HepG2 (cell line): Measurements from ENCODE around the gene RRP36. TPM values are rescaled to one million over a fixed set of nuclear protein-coding genes. Genes with fewer than 3 reads are reported as not detected.

Experiments used
- ADNP ChIP-seq: sonication (generic); formaldehyde crosslinking; IDR thresholded peaks from 2 replicates; pipeline ENCODE4 v1.4.0; 2020; ENCODE audit warnings: missing genetic modification reagents
- ARNTL ChIP-seq: sonication (generic); formaldehyde crosslinking; IDR thresholded peaks from 2 replicates; pipeline ENCODE4 v1.4.0; 2020; ENCODE audit warnings: mild to moderate bottlenecking, missing genetic modification reagents
- CBFB ChIP-seq: sonication (generic); formaldehyde crosslinking; IDR thresholded peaks from 2 replicates; pipeline ENCODE4 v1.4.0; 2020; ENCODE audit warnings: missing genetic modification reagents
- CSRNP1 ChIP-seq: sonication (generic); formaldehyde crosslinking; IDR thresholded peaks from 2 replicates; pipeline ENCODE4 v1.8.1; 2023; ENCODE audit warnings: mild to moderate bottlenecking, missing genetic modification reagents
- EHMT2 ChIP-seq: fragments of 200-600 bp; sonication (generic); IDR thresholded peaks from 2 replicates; pipeline ENCODE4 v1.7.0; 2017; ENCODE audit warnings: antibody characterized with exemption, low read depth, low read length, borderline replicate concordance
- HMG20A ChIP-seq: IDR thresholded peaks from 2 replicates; pipeline ENCODE4 v1.6.1; 2016; ENCODE audit warnings: borderline replicate concordance
- HMGA1 ChIP-seq: sonication (generic); formaldehyde crosslinking; conservative IDR thresholded peaks from 2 replicates; pipeline ENCODE4 v1.4.0; 2020; ENCODE audit warnings: missing genetic modification reagents
- KLF13 ChIP-seq: sonication (generic); formaldehyde crosslinking; IDR thresholded peaks from 2 replicates; pipeline ENCODE4 v1.4.0; 2020; ENCODE audit warnings: mild to moderate bottlenecking, missing genetic modification reagents
- MATR3 ChIP-seq: sonication (generic); formaldehyde crosslinking; IDR thresholded peaks from 2 replicates; pipeline ENCODE4 v1.4.0; 2020; ENCODE audit warnings: missing genetic modification reagents
- MIER3 ChIP-seq: IDR thresholded peaks from 2 replicates; pipeline ENCODE4 v1.6.1; 2016; ENCODE audit warnings: missing compliant biosample characterization, borderline replicate concordance
- MTF2 ChIP-seq: sonication (generic); formaldehyde crosslinking; IDR thresholded peaks from 2 replicates; pipeline ENCODE4 v1.5.0; 2020; ENCODE audit warnings: missing genetic modification reagents, borderline replicate concordance
- MZF1 ChIP-seq: sonication (generic); formaldehyde crosslinking; IDR thresholded peaks from 2 replicates; pipeline ENCODE4 v1.8.1; 2023; ENCODE audit warnings: mild to moderate bottlenecking, missing genetic modification reagents, borderline replicate concordance
- POLR2AphosphoS5 ChIP-seq: IDR thresholded peaks from 2 replicates; pipeline ENCODE4 v1.6.1; 2012; ENCODE audit warnings: low read depth, low read length
- RARG ChIP-seq: sonication (generic); formaldehyde crosslinking; IDR thresholded peaks from 2 replicates; pipeline ENCODE4 v1.4.0; 2020; ENCODE audit warnings: low read depth, mild to moderate bottlenecking, missing genetic modification reagents
- SPEN ChIP-seq: sonication (generic); formaldehyde crosslinking; IDR thresholded peaks from 2 replicates; pipeline ENCODE4 v1.5.1; 2020; ENCODE audit warnings: low read depth, mild to moderate bottlenecking, missing genetic modification reagents
- STAT5B ChIP-seq: sonication (generic); formaldehyde crosslinking; IDR thresholded peaks from 2 replicates; pipeline ENCODE4 v1.4.0; 2020; ENCODE audit warnings: missing genetic modification reagents
- SYNCRIP ChIP-seq: fragments of 200-400 bp; formaldehyde crosslinking; IDR thresholded peaks from 2 replicates; pipeline ENCODE4 v1.6.1; 2018; ENCODE audit warnings: mild to moderate bottlenecking, low read depth, low read length; ENCODE audit not compliant: insufficient read depth
- ZBTB7B ChIP-seq: sonication (generic); formaldehyde crosslinking; IDR thresholded peaks from 2 replicates; pipeline ENCODE4 v1.4.0; 2020; ENCODE audit warnings: missing genetic modification reagents
- ZC3H13 ChIP-seq: sonication (generic); formaldehyde crosslinking; IDR thresholded peaks from 2 replicates; pipeline ENCODE4 v1.8.1; 2023; ENCODE audit warnings: mild to moderate bottlenecking, missing genetic modification reagents, moderate library complexity
- ZMYM4 ChIP-seq: sonication (generic); formaldehyde crosslinking; IDR thresholded peaks from 2 replicates; pipeline ENCODE4 v1.8.1; 2023; ENCODE audit warnings: mild to moderate bottlenecking, missing genetic modification reagents
- ZNF101 ChIP-seq: sonication (generic); formaldehyde crosslinking; IDR thresholded peaks from 2 replicates; pipeline ENCODE4 v1.4.0; 2020; ENCODE audit warnings: mild to moderate bottlenecking, low read depth, missing genetic modification reagents, borderline replicate concordance
- ZNF501 ChIP-seq: sonication (generic); formaldehyde crosslinking; IDR thresholded peaks from 2 replicates; pipeline ENCODE4 v1.5.1; 2020; ENCODE audit warnings: mild to moderate bottlenecking, moderate library complexity, missing genetic modification reagents
- ZNF562 ChIP-seq: sonication (generic); formaldehyde crosslinking; IDR thresholded peaks from 2 replicates; pipeline ENCODE4 v1.8.0; 2022; ENCODE audit warnings: missing genetic modification reagents, borderline replicate concordance
- ZNF570 ChIP-seq: sonication (generic); formaldehyde crosslinking; IDR thresholded peaks from 2 replicates; pipeline ENCODE4 v1.4.0; 2020; ENCODE audit warnings: mild to moderate bottlenecking, missing genetic modification reagents, borderline replicate concordance
- ZNF691 ChIP-seq: sonication (generic); formaldehyde crosslinking; IDR thresholded peaks from 2 replicates; pipeline ENCODE4 v1.4.0; 2020; ENCODE audit warnings: missing genetic modification reagents, low read depth, mild to moderate bottlenecking, borderline replicate concordance
- ZNF746 ChIP-seq: sonication (generic); formaldehyde crosslinking; IDR thresholded peaks from 2 replicates; pipeline ENCODE4 v1.8.0; 2022; ENCODE audit warnings: mild to moderate bottlenecking, missing genetic modification reagents
- ZSCAN22 ChIP-seq: sonication (generic); formaldehyde crosslinking; IDR thresholded peaks from 2 replicates; pipeline ENCODE4 v1.4.0; 2020; ENCODE audit warnings: mild to moderate bottlenecking, missing genetic modification reagents
- polyA plus RNA-seq, 8 experiments: library from polyadenylated mRNA; depleted of rRNA in 3 of 8; stranded (reverse) in 7 of 8; unstranded in 1 of 8; fragments of >200 nt; fragmentation: Illumina TruSeq in 4 of 8; extraction: Trizol in 4 of 8; gene quantifications; 2 replicates each; pipeline versions ENCODE4 v1.2.1 to v1.2.3, GENCODE V29; 2011 to 2016; ENCODE audit warnings: low read depth in 4 of 8, missing spikeins in 1 of 8, mixed read lengths in 1 of 8; ENCODE audit not compliant: insufficient read depth in 1 of 8
- total RNA-seq, 5 experiments: library from RNA; depleted of rRNA; stranded (reverse); fragments of >200 nt; fragmentation: Illumina TruSeq; extraction: Trizol; gene quantifications; 2 replicates each; pipeline ENCODE4 v1.2.3, GENCODE V29; 2016; ENCODE audit warnings: low read depth in 1 of 5

Gene RRP36
- total and polyA plus RNA-seq, 2 of the 13 experiments (the other 11 are each of a cell fraction or from before 2014, with no cell fraction given): 29.5 to 144 TPM

- TF ChIP-seq ZNF691 (0 out of 2 replicates have a peak, but pooled peaks have one; percentile 73), ZNF562 (0 out of 2 replicates have a peak, but pooled peaks have one; percentile 39), CBFB (CRISPR knock-in tag) (peak; percentile 16; the same call in 1 of the 2 replicates), MTF2 (CRISPR knock-in tag) (peak; percentile 75; the same call in 1 of the 2 replicates), KLF13 (no peak), MZF1 (CRISPR knock-in tag) (no peak), ZMYM4 (CRISPR knock-in tag) (no peak), SPEN (CRISPR knock-in tag) (no peak), ZNF101 (peak; percentile 38; the same call in 1 of the 2 replicates), MIER3 (no peak), ZBTB7B (CRISPR knock-in tag) (peak; percentile 9; the same call in 1 of the 2 replicates), EHMT2 (no peak), ZSCAN22 (CRISPR knock-in tag) (no peak), ZC3H13 (CRISPR knock-in tag) (peak; percentile 1), ARNTL (CRISPR knock-in tag) (no peak), POLR2AphosphoS5 (no peak), HMG20A (no peak), SYNCRIP (no peak), ZNF746 (CRISPR knock-in tag) (0 out of 2 replicates have a peak, but pooled peaks have one; percentile 50), MATR3 (no peak), STAT5B (CRISPR knock-in tag) (no peak), ZNF570 (CRISPR knock-in tag) (no peak), ADNP (CRISPR knock-in tag) (no peak), RARG (CRISPR knock-in tag) (no peak), HMGA1 (CRISPR knock-in tag) (no peak), CSRNP1 (CRISPR knock-in tag) (peak; percentile 16; the same call in 1 of the 2 replicates), ZNF501 (CRISPR knock-in tag) (no peak; the same call in 1 of the 2 replicates)
Observed at GRCh38 chr6:42978487-42978838, 43.0 kb upstream of the RRP36 start (continued).
